WTC11 (cell line): ENCODE results near the gene CACNG4.

ENCODE experiments used
- NFYB ChIP-seq: sonication (generic); formaldehyde crosslinking; conservative IDR thresholded peaks from 2 replicates; pipeline ENCODE4 v1.8.0; 2022; ENCODE audit warnings: low read depth, missing genetic modification reagents
- NR1H2 ChIP-seq: sonication (generic); formaldehyde crosslinking; IDR thresholded peaks from 2 replicates; pipeline ENCODE4 v1.9.0; 2021; ENCODE audit warnings: mild to moderate bottlenecking, moderate library complexity, missing genetic modification reagents
- TCF7 ChIP-seq: sonication (generic); formaldehyde crosslinking; IDR thresholded peaks from 2 replicates; pipeline ENCODE4 v1.8.0; 2022; ENCODE audit warnings: mild to moderate bottlenecking, low read depth, missing genetic modification reagents, moderate library complexity
- TP53 ChIP-seq: sonication (generic); formaldehyde crosslinking; IDR thresholded peaks from 2 replicates; pipeline ENCODE4 v1.8.1; 2023; ENCODE audit warnings: mild to moderate bottlenecking, missing genetic modification reagents
- USF1 ChIP-seq: sonication (generic); formaldehyde crosslinking; IDR thresholded peaks from 2 replicates; pipeline ENCODE4 v1.8.0; 2022; ENCODE audit warnings: mild to moderate bottlenecking, missing genetic modification reagents
- ZNF121 ChIP-seq: sonication (generic); formaldehyde crosslinking; IDR thresholded peaks from 2 replicates; pipeline ENCODE4 v1.8.0; 2023; ENCODE audit warnings: missing genetic modification reagents
- TF ChIP-seq, protein P1 (sequence below): fragments of 200-600 bp; IDR thresholded peaks from 2 replicates; pipeline ENCODE4 v1.8.0; 2022; ENCODE audit warnings: antibody characterized with exemption
- TF ChIP-seq, protein P2 (sequence below): sonication (generic); formaldehyde crosslinking; IDR thresholded peaks from 2 replicates; pipeline ENCODE4 v1.8.1; 2022; ENCODE audit warnings: low read depth, missing genetic modification reagents, borderline replicate concordance

- TF ChIP-seq, protein P1, sequence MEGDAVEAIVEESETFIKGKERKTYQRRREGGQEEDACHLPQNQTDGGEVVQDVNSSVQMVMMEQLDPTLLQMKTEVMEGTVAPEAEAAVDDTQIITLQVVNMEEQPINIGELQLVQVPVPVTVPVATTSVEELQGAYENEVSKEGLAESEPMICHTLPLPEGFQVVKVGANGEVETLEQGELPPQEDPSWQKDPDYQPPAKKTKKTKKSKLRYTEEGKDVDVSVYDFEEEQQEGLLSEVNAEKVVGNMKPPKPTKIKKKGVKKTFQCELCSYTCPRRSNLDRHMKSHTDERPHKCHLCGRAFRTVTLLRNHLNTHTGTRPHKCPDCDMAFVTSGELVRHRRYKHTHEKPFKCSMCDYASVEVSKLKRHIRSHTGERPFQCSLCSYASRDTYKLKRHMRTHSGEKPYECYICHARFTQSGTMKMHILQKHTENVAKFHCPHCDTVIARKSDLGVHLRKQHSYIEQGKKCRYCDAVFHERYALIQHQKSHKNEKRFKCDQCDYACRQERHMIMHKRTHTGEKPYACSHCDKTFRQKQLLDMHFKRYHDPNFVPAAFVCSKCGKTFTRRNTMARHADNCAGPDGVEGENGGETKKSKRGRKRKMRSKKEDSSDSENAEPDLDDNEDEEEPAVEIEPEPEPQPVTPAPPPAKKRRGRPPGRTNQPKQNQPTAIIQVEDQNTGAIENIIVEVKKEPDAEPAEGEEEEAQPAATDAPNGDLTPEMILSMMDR: no peak
- no peak for TF ChIP-seq TCF7 (CRISPR knock-in tag)
- TF ChIP-seq USF1 (CRISPR knock-in tag): no peak
- no peak for TF ChIP-seq ZNF121 (CRISPR knock-in tag)
- TF ChIP-seq NR1H2 (CRISPR knock-in tag): no peak
- TF ChIP-seq NFYB (CRISPR knock-in tag): no peak
- TF ChIP-seq TP53 (CRISPR knock-in tag): no peak
- TF ChIP-seq, protein P2, sequence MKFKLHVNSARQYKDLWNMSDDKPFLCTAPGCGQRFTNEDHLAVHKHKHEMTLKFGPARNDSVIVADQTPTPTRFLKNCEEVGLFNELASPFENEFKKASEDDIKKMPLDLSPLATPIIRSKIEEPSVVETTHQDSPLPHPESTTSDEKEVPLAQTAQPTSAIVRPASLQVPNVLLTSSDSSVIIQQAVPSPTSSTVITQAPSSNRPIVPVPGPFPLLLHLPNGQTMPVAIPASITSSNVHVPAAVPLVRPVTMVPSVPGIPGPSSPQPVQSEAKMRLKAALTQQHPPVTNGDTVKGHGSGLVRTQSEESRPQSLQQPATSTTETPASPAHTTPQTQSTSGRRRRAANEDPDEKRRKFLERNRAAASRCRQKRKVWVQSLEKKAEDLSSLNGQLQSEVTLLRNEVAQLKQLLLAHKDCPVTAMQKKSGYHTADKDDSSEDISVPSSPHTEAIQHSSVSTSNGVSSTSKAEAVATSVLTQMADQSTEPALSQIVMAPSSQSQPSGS (CRISPR knock-in tag): no peak
These were observed 13.5 kb upstream of the CACNG4 start for GRCh38 chr17:66950886-66951604.
